PC-3 (cell line): Measurements from ENCODE around the gene PPP2R3B.

Source experiments
- EZH2 ChIP-seq: fragments of 300-600 bp; sonication (generic); IDR thresholded peaks from one replicate; pipeline ENCODE4 v1.6.1; 2017; ENCODE audit warnings: antibody characterized with exemption, mild to moderate bottlenecking, low read length; ENCODE audit not compliant: unreplicated experiment
- EZH2phosphoT487 ChIP-seq: fragments of 300-600 bp; sonication (generic); IDR thresholded peaks from 2 replicates; pipeline ENCODE4 v1.6.1; 2018; ENCODE audit warnings: mild to moderate bottlenecking, antibody characterized with exemption, low read length, borderline replicate concordance
- TF ChIP-seq, protein P1 (sequence below): fragments of 300-600 bp; sonication (generic); conservative IDR thresholded peaks from 2 replicates; pipeline ENCODE4 v1.5.1; 2017; ENCODE audit warnings: antibody characterized with exemption, low read depth, mild to moderate bottlenecking, low read length

DNA sequence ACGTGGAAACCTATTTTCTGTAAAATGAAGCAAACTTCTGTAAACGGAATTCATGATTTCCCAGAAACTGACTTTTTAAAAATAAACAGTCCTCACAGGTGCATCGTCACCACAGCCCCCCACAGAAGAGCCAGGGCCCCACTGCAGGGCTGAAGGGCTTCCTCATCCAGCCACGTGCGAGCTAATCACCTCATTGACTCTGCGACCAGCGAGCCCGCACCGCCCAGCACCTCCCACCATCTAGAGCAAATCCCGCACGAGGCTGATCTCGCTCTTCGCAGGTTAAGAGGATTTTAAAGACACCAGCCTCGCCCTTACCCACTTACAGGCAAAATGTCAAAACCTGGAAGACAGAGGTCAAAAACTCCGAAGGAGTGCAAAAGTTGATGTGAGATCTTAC, 14.8 kb downstream of the PPP2R3B start:
- TF ChIP-seq EZH2phosphoT487 (no peak), EZH2 (no peak)
- TF ChIP-seq, protein P1, sequence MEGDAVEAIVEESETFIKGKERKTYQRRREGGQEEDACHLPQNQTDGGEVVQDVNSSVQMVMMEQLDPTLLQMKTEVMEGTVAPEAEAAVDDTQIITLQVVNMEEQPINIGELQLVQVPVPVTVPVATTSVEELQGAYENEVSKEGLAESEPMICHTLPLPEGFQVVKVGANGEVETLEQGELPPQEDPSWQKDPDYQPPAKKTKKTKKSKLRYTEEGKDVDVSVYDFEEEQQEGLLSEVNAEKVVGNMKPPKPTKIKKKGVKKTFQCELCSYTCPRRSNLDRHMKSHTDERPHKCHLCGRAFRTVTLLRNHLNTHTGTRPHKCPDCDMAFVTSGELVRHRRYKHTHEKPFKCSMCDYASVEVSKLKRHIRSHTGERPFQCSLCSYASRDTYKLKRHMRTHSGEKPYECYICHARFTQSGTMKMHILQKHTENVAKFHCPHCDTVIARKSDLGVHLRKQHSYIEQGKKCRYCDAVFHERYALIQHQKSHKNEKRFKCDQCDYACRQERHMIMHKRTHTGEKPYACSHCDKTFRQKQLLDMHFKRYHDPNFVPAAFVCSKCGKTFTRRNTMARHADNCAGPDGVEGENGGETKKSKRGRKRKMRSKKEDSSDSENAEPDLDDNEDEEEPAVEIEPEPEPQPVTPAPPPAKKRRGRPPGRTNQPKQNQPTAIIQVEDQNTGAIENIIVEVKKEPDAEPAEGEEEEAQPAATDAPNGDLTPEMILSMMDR, result no peak
